ENCODE results near the gene PARD6A. TPM values are rescaled to one million over a fixed set of nuclear protein-coding genes. Genes with fewer than 3 reads are reported as not detected.

The PARD6A gene
- total RNA-seq, 1 donor from 2014 or later = 18.7 TPM

DNA sequence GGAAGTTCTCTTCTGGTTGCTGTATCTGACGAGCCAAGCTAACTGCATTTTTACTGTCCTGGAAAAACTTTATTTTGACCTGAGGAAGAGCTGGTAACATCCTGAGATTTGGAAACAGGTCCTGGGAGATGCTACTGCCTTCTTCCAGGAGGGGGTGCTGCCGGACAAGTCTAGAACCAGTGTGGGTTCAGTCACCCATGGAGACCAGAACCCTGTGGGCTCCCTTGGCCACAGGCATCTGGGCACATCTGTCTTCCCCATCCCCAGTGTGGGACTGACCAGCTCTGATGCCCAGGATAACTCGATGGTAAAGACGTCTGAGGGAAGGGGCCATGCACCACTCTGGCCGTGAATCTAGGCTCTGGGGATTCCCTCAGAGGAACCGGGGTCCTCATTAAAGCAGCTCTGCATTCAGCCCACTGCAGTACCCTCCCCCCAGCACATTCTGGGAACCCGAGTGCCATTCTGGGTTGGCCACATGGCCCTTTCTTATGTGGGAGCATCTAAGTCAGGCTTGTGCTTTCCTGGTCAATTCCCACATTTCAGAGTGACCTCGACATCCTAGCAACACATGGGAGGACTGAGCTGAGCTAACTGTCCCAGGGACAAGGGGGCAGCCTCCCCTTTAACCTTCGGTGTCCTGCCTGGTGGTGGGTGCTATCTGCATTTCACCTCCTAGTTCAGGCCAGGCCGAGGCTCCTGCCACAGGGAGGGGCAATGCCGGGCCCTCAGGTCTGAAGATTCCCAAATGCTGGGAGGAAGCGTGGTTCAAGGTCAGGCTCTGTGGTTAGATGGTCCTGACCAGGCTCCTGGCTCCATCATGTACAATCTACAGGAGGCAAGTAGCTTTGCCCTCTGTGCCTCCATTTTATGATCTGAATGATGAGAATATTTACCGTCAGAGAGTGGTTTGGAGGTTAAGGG lies 12.2 kb downstream of the PARD6A start:
- Mint-ChIP-seq H3K27me3 (ENCODE audit: unreplicated experiment) (peaks cover 9% of the 10 kb centered on the region), H3K4me1 (ENCODE audit: low read depth, unreplicated experiment) (peaks cover 17% of the 10 kb centered on the region), H3K4me3 (ENCODE audit: unreplicated experiment) (no peak overlapping the region), H3K36me3 (ENCODE audit: unreplicated experiment) (no peaks in the 10 kb centered on the region), H3K9me3 (ENCODE audit: unreplicated experiment) (peaks cover 11% of the 10 kb centered on the region), H3K27ac (ENCODE audit: unreplicated experiment) (no peak overlapping the region)
- TF ChIP-seq, protein P1, sequence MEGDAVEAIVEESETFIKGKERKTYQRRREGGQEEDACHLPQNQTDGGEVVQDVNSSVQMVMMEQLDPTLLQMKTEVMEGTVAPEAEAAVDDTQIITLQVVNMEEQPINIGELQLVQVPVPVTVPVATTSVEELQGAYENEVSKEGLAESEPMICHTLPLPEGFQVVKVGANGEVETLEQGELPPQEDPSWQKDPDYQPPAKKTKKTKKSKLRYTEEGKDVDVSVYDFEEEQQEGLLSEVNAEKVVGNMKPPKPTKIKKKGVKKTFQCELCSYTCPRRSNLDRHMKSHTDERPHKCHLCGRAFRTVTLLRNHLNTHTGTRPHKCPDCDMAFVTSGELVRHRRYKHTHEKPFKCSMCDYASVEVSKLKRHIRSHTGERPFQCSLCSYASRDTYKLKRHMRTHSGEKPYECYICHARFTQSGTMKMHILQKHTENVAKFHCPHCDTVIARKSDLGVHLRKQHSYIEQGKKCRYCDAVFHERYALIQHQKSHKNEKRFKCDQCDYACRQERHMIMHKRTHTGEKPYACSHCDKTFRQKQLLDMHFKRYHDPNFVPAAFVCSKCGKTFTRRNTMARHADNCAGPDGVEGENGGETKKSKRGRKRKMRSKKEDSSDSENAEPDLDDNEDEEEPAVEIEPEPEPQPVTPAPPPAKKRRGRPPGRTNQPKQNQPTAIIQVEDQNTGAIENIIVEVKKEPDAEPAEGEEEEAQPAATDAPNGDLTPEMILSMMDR (IDR thresholded peaks at IDR 0.05; ENCODE audit: partially characterized antibody, unreplicated experiment) = peak; percentile 67
- DNase-seq = peak; percentile 79

DNA sequence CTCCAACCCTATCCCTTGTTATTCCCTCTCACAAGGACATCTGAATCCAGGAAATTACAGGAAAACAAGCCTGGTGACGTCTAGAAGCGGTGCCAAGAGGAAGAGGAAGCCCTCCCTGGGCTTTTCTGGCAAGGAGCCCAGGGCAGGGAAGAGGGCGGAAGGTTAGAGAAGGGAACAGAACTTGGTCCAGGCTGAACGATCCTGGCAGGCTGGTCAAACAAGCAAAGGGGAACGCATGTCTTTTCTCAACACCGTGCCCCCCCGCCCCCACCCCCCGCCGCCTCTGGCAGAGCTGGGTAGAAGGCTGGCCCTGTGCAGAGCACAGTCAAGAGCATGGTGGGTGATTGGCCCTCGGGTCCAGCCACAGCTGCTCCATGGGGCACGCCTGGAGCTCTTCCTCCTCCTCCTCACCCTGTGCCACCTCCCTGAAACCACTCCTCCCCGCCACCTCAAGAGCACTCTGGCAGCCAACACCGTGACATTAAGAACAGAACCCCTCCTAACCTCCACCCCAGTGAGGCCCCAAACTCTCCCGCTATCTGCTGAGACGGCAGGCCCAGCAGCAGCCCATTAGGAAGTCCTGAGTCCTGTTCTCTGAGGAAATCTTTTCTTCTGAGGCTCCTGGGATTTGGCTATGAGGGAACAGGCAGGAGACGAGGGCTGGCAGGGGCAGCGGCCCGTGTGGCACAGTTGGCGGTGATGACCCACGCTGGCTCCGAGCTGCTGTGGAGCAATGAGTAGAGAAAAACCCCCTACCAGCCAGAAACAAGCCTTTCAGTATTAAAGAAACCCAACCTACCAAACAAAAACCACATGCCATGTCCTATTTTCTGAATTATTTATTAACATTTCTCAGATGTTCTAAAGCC lies 13.2 kb downstream of the PARD6A start:
- peaks cover 8% of the 10 kb centered on the region for H3K27me3 Mint-ChIP-seq (ENCODE audit: unreplicated experiment)
- peak overlapping the region; percentile 28 for H3K27ac Mint-ChIP-seq (ENCODE audit: unreplicated experiment)
- TF ChIP-seq, protein P1 (IDR thresholded peaks at IDR 0.05; ENCODE audit: partially characterized antibody, unreplicated experiment) = no peak
- no peaks in the 10 kb centered on the region for H3K36me3 Mint-ChIP-seq (ENCODE audit: unreplicated experiment)
- no peak overlapping the region for H3K4me3 Mint-ChIP-seq (ENCODE audit: unreplicated experiment)
- H3K9me3 Mint-ChIP-seq (ENCODE audit: unreplicated experiment) = peaks cover 7% of the 10 kb centered on the region
- DNase-seq = no peak
- H3K4me1 Mint-ChIP-seq (ENCODE audit: low read depth, unreplicated experiment) = peaks cover 14% of the 10 kb centered on the region

DNA sequence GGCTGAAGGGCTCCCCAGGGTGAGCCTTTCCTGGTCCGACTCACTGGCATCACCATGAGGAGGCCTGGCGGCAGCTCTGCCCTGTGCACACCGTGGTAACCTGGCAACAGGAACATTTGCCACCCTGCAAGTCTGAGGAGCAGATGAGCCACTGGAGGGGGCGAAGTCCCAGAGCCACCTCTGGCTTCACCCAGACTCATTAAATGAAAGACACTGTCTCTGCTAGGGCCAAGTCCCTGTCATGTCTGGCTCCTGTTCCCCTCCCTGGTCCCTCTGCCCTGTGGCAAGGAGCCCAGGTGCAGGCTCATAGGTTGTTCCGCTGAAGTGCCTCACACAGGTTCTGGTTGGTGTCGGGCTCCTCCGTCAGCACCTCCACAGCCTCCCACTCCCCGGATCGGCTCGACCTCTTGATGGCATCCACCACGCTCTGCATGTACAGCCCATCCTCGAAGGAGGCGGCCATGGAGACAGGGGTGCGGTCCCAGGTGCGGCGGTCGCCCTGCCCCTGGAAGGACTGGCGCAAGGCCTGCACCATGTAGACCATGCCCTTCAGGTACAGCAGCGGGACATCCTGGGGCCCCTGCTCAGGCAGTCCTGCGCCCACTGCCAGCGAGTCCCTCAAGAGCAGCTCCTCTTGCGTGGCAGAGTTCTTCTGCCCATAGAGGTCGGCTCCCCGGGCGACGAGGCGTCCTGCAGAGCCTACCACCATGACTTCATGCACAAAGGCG lies 14.3 kb downstream of the PARD6A start:
- no peak for DNase-seq

DNA sequence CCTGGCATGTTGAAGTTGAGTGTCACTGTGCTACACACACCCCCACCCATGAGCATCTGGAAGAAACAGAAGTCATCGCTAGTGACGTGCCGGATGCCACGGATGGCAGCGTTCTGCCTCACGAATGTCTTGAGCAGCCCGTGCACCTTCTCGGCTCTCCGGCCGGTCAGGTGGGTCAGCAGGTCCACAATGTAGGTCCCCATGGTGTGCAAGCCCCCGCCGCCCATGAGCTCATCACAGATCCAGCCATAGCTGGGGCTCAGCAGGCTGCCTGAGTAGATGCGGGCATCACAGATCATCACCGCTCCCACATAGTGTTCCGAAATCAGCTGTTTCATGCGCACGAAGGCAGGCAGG lies 14.8 kb downstream of the PARD6A start:
- Mint-ChIP-seq H3K4me3 (ENCODE audit: unreplicated experiment) (no peak overlapping the region), H3K27ac (ENCODE audit: unreplicated experiment) (no peak overlapping the region), H3K9me3 (ENCODE audit: unreplicated experiment) (peaks cover 7% of the 10 kb centered on the region), H3K4me1 (ENCODE audit: low read depth, unreplicated experiment) (peaks cover 6% of the 10 kb centered on the region), H3K36me3 (ENCODE audit: unreplicated experiment) (no peaks in the 10 kb centered on the region), H3K27me3 (ENCODE audit: unreplicated experiment) (peaks cover 5% of the 10 kb centered on the region)
- DNase-seq = no peak
- TF ChIP-seq, protein P1 (IDR thresholded peaks at IDR 0.05; ENCODE audit: partially characterized antibody, unreplicated experiment) = no peak

More for the DNA sequence above, 14.3 kb downstream of the PARD6A start:
- H3K4me1 Mint-ChIP-seq (ENCODE audit: low read depth, unreplicated experiment) = peaks cover 6% of the 10 kb centered on the region
- TF ChIP-seq, protein P1 (IDR thresholded peaks at IDR 0.05; ENCODE audit: partially characterized antibody, unreplicated experiment) = no peak
- H3K9me3 Mint-ChIP-seq (ENCODE audit: unreplicated experiment) = peaks cover 7% of the 10 kb centered on the region
- no peaks in the 10 kb centered on the region for H3K36me3 Mint-ChIP-seq (ENCODE audit: unreplicated experiment)
- no peak overlapping the region for H3K27ac Mint-ChIP-seq (ENCODE audit: unreplicated experiment)
- H3K4me3 Mint-ChIP-seq (ENCODE audit: unreplicated experiment) = no peak overlapping the region
- H3K27me3 Mint-ChIP-seq (ENCODE audit: unreplicated experiment) = peaks cover 5% of the 10 kb centered on the region
